Lung (tissue), 12 donors: ENCODE data around the gene POMT2. TPM values are rescaled to one million over a fixed set of nuclear protein-coding genes. Genes with fewer than 3 reads are reported as not detected.

Experiments used
- ATAC-seq: fragments of 200-7000 bp; cut with Tn5 transposase; one replicate; pipeline ENCODE4 v1.9.1; 2020; ENCODE audit warnings: moderate number of reproducible peaks; ENCODE audit not compliant: insufficient read depth, low FRiP score
- DNase-seq, 3 donors: peaks; one replicate each; pipeline ENCODE4 v3.0.0-alpha.2; 2013 to 2017
- H3K27ac ChIP-seq, 2 donors: one replicate each; pipeline ENCODE4 v1.5.1; 2013; ENCODE audit warnings: mild to moderate bottlenecking in 2 of 2, moderate library complexity in 2 of 2, control low read depth in 1 of 2, inconsistent platforms in 1 of 2, low read depth in 1 of 2, low read length in 1 of 2
- H3K27me3 ChIP-seq, 3 donors: one replicate each; pipeline ENCODE4 v1.5.1; 2013; ENCODE audit warnings: low read length in 2 of 3; ENCODE audit not compliant: control insufficient read depth in 3 of 3, insufficient read depth in 3 of 3
- H3K36me3 ChIP-seq, 4 donors: one replicate each; pipeline ENCODE4 v1.5.1; 2013; ENCODE audit warnings: low read length in 4 of 4, mild to moderate bottlenecking in 1 of 4, moderate library complexity in 1 of 4; ENCODE audit not compliant: control insufficient read depth in 4 of 4, insufficient read depth in 4 of 4
- H3K4me1 ChIP-seq, 5 donors: one replicate each; pipeline ENCODE4 v1.5.1; 2013; ENCODE audit warnings: low read length in 5 of 5, mild to moderate bottlenecking in 2 of 5, moderate library complexity in 1 of 5; ENCODE audit not compliant: control insufficient read depth in 5 of 5, insufficient read depth in 5 of 5
- H3K4me3 ChIP-seq: one replicate; pipeline ENCODE4 v1.5.1; 2013; ENCODE audit warnings: mild to moderate bottlenecking, control low read depth, moderate library complexity
- H3K9ac ChIP-seq, 2 donors: one replicate each; pipeline ENCODE4 v1.5.1; 2013; ENCODE audit warnings: low read length in 2 of 2, control low read depth in 1 of 2; ENCODE audit not compliant: insufficient read depth in 1 of 2
- H3K9me3 ChIP-seq, 4 donors: one replicate each; pipeline ENCODE4 v1.5.1; 2013; ENCODE audit warnings: low read length in 3 of 4, mild to moderate bottlenecking in 1 of 4, moderate library complexity in 1 of 4; ENCODE audit not compliant: control insufficient read depth in 4 of 4, insufficient read depth in 3 of 4
- WGBS, 2 donors: extraction: QIAGEN DNeasy Blood & Tissue Kit; methylation state at CpG; one replicate each; pipeline ENCODE4 v1.1.7; 2013; 5-methylcytosine and 5-hydroxymethylcytosine counted together
- polyA plus RNA-seq, 2 donors: library from polyadenylated mRNA; stranded (reverse); fragments of 200-250 nt; gene quantifications; one replicate each; pipeline ENCODE4 v1.2.1, GENCODE V29; 2013
- total RNA-seq, 2 donors: library from RNA; depleted of rRNA in 1 of 2; stranded (reverse); fragments of >200 nt in 1 of 2; gene quantifications; one replicate each; pipeline ENCODE4 v1.2.1, GENCODE V29; 2014 to 2021
- TF ChIP-seq, protein P1 (sequence below): IDR thresholded peaks from 2 replicates; pipeline ENCODE4 v1.5.1; 2012; ENCODE audit warnings: mild to moderate bottlenecking; ENCODE audit errors: control extremely low read depth, extremely low read depth
- donor health status: control.
- donor health status: control.
- donor health status: Bipolar disorder and iron deficiency.
- donor health status: healthy.
- donor health status: DM: yes; HTN: yes; CAD: no.

The POMT2 gene
- total and polyA plus RNA-seq, 4 donors = 10.0 to 43.1 (median 14.2) TPM

DNA sequence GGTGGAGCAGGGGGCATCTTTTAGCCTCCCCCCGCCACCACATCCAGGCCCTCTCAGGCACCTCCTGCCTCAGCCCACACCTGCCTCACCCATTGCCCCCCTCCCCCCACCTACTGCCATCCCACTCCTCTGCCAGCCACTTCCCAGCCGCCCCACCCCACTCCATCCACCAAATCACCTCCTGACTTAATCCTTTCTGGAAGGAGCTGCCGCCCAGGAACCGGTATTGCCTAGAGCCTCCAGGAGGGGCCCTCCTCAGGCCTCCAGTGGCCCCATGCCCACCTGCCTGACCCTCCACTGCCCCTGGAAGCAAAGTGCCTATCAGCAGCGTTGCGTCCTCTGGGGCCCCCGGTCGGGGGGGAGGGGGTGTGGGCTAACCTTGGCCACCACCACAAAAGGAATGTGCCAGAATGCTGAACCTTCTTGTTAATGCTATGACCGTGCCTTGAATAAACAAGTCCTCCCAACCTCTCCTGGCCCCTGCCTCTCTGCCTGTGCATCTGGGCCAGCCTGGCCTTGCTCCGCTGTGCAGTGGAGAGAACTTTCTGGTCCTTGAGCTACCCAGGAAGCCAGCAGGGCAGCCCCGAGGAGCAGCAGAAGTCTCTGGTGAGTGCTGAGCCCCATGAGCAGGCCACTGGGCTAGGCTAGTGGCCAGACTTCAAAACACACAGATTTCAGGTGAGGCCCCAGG, 61.5 kb downstream of the POMT2 start:
- Histone ChIP-seq H3K9ac (no peak overlapping the region), H3K27ac (no peak overlapping the region), H3K4me3 (no peak overlapping the region), H3K36me3 (no peaks in the 10 kb centered on the region), H3K4me1 (no peaks in the 10 kb centered on the region), H3K27me3 (peaks cover 0 to 7% (median 2%) of the 10 kb centered on the region in 3 donors), H3K9me3 (no peaks in the 10 kb centered on the region)
- WGBS, 2 donors = 62 to 79% methylated on average over 11 of the region's 11 CpGs
- TF ChIP-seq, protein P1, sequence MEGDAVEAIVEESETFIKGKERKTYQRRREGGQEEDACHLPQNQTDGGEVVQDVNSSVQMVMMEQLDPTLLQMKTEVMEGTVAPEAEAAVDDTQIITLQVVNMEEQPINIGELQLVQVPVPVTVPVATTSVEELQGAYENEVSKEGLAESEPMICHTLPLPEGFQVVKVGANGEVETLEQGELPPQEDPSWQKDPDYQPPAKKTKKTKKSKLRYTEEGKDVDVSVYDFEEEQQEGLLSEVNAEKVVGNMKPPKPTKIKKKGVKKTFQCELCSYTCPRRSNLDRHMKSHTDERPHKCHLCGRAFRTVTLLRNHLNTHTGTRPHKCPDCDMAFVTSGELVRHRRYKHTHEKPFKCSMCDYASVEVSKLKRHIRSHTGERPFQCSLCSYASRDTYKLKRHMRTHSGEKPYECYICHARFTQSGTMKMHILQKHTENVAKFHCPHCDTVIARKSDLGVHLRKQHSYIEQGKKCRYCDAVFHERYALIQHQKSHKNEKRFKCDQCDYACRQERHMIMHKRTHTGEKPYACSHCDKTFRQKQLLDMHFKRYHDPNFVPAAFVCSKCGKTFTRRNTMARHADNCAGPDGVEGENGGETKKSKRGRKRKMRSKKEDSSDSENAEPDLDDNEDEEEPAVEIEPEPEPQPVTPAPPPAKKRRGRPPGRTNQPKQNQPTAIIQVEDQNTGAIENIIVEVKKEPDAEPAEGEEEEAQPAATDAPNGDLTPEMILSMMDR = no peak
- no peak for ATAC-seq
- no peak for DNase-seq

DNA sequence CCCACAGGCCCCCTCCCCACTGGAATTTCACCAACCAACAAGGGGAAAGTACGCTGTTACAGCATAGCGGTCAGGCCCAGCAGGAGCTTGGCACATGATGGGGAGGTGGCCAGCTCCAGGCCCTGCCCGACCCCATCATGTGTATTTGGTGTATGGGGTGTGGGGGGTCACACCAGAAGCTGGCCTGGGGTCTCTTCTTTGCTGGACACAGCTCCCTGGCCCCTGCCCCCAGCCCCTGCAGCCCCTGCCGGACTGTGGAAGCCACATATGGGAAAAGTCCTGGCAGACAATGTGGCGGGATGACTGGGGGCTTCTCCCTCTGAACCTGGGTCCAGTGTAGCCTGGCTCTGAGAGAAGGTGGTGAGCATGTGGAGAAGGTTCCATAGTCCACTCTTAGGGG, 62.1 kb downstream of the POMT2 start:
- no peak for ATAC-seq
- no peaks in the 10 kb centered on the region for H3K9me3 ChIP-seq
- H3K27me3 ChIP-seq = peaks cover 0 to 7% (median 0%) of the 10 kb centered on the region in 3 donors
- H3K27ac ChIP-seq = no peak overlapping the region
- TF ChIP-seq, protein P1 = no peak
- no peaks in the 10 kb centered on the region for H3K4me1 ChIP-seq
- H3K4me3 ChIP-seq = no peak overlapping the region
- no peak for DNase-seq
- H3K36me3 ChIP-seq = no peaks in the 10 kb centered on the region
- no peak overlapping the region for H3K9ac ChIP-seq
- WGBS, 2 donors = 87 to 89% methylated on average over 5 of the region's 5 CpGs

DNA sequence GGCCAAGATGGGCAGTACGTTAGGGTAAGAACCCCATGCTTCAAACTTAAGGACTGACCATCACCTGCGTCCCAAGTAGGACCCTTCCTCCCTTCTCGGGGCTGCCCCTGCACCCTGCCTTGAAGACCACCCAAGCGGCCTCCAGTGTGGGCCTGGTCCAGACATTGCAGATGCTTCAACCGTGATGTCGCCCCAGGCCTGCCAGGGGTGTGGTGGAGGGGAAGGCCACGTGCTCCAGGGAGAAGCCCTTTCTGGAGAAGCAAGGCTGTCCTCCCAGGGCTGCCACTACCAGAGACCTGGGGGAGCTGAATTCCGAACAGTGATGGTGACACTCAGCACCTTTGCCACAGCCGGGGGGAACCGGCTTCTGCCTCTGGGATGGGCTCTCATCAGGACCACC, 63.0 kb downstream of the POMT2 start:
- Histone ChIP-seq H3K27ac (no peak overlapping the region), H3K4me3 (no peak overlapping the region), H3K4me1 (no peaks in the 10 kb centered on the region), H3K36me3 (no peaks in the 10 kb centered on the region), H3K9ac (no peak overlapping the region), H3K9me3 (no peaks in the 10 kb centered on the region), H3K27me3 (peaks cover 0 to 7% (median 0%) of the 10 kb centered on the region in 3 donors)
- no peak for ATAC-seq
- no peak for DNase-seq
- WGBS, 2 donors = 88 to 94% methylated on average over 10 of the region's 10 CpGs
- TF ChIP-seq, protein P1 = no peak

DNA sequence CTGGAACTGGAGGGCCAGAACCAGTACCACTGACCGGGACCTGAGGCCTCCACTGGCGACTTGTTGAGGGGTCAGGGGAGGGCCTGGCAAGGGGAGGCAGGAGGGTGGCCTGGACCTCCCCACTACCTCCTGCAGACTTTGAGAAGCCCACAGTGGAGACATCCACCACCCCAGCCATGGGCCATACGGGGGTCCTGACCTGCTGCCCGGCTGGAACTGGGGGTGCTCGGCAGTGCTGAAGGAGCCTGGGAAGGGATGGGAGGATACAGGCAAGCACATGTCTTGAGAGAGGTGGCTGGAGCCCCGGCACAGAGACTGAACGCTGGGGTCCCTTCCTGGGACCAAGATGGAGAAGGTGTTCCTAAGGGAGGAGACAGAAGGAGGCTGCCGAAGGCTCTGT, 64.0 kb downstream of the POMT2 start:
- H3K9ac ChIP-seq = no peak overlapping the region
- no peak overlapping the region for H3K27ac ChIP-seq
- no peaks in the 10 kb centered on the region for H3K36me3 ChIP-seq
- ATAC-seq (no peak), DNase-seq (no peak)
- 91 to 97% methylated on average over 8 of the region's 8 CpGs for WGBS, 2 donors
- H3K4me3 ChIP-seq = no peak overlapping the region
- H3K9me3 ChIP-seq = peaks cover 0 to 5% (median 0%) of the 10 kb centered on the region in 4 donors
- TF ChIP-seq, protein P1 = no peak
- no peaks in the 10 kb centered on the region for H3K4me1 ChIP-seq
- peaks cover 0 to 7% (median 3%) of the 10 kb centered on the region in 3 donors for H3K27me3 ChIP-seq
